ENCODE data around the gene TMEM212. TPM values are rescaled to one million over a fixed set of nuclear protein-coding genes. Genes with fewer than 3 reads are reported as not detected.

Gene TMEM212
- total RNA-seq, 1 experiment from 2014 or later: not detected

DNA sequence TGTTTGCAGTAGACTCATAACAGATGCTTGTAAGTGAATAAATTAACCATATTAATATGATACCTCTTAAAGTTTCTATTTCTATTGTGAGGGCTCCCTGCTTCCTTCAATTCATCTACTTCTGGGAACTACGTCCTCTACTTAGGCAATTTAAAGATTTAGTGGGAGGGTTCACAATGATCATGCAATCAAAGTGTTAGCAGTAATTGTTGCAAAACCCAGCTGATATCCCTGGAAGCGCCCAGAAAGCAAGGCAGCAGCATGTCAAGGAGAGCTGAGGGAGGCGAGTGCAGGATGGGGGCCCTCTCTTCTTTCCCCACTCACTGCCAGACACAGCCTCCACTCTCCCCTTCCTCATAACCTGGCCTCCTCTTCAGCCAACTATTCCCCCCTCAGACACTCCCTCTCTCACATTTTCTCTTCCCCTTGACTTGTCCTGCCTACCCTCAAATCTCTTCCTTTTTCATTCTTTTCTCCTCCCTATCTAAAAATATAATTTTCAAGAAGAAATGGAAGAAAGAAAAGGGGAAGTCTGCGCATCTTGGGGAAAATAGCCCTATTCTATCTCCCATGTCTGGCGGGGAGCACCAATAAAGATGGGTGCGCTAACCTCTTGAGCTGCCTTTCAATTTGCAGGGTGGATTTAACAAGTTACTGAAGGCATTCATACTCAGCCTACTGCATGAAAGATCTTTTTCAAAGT lies 6.6 kb downstream of the TMEM212 start:
- Histone ChIP-seq H4K8ac (replicated peaks; ENCODE audit: insufficient read length, low read depth, low read length) (no peak overlapping the region), H3K79me1 (ENCODE audit: insufficient read depth, low read depth, low read length, poor library complexity, severe bottlenecking) (no peaks in the 10 kb centered on the region), H3K23ac (ENCODE audit: insufficient read length, low read depth, low read length) (no peak overlapping the region), H4K5ac (ENCODE audit: insufficient read length, low read depth, low read length) (no peak overlapping the region), H3K14ac (ENCODE audit: insufficient read depth, low read length) (no peak overlapping the region), H3K27ac (ENCODE audit: insufficient read length, low read depth, low read length) (no peak overlapping the region), H3K23me2 (ENCODE audit: insufficient read length, low read depth, low read length, poor library complexity, severe bottlenecking) (no peaks in the 10 kb centered on the region), H2AFZ (ENCODE audit: low read length) (no peak overlapping the region), H3K79me2 (ENCODE audit: insufficient read depth, low read length) (no peaks in the 10 kb centered on the region), H2BK120ac (ENCODE audit: low read depth, low read length, poor library complexity, severe bottlenecking) (no peak overlapping the region), H3K27me3 (ENCODE audit: insufficient read depth, low read length) (no peaks in the 10 kb centered on the region), H3T11ph (ENCODE audit: low read length) (no peak overlapping the region), H2BK15ac (ENCODE audit: low read depth, low read length) (no peak overlapping the region), H3K56ac (ENCODE audit: insufficient read length, low read depth, low read length) (no peak overlapping the region), H3K18ac (ENCODE audit: insufficient read length, low read depth, low read length) (no peak overlapping the region), H2BK12ac (ENCODE audit: insufficient read length, low read depth, low read length) (no peak overlapping the region), H3K4ac (ENCODE audit: low read depth, low read length) (no peak overlapping the region), H3K4me1 (ENCODE audit: insufficient read depth, low read length) (no peaks in the 10 kb centered on the region), H4K20me1 (ENCODE audit: control insufficient read depth, insufficient read depth, insufficient read length) (no peaks in the 10 kb centered on the region), H3K4me2 (ENCODE audit: insufficient read depth, insufficient read length, low read length) (no peak overlapping the region), H3K9me3 (ENCODE audit: control insufficient read depth, low read depth, low read length) (peaks cover 7% of the 10 kb centered on the region), H2AK5ac (ENCODE audit: insufficient read length, low read length) (no peak overlapping the region), H3K9ac (ENCODE audit: extremely low read depth, insufficient read length, low read length) (no peak overlapping the region), H2BK5ac (ENCODE audit: insufficient read length, low read length) (no peak overlapping the region), H2BK20ac (ENCODE audit: low read depth, low read length, poor library complexity, severe bottlenecking) (no peak overlapping the region), H4K91ac (ENCODE audit: insufficient read length, low read depth, low read length) (no peak overlapping the region)
- WGBS (ENCODE audit: extremely low coverage, insufficient read length, low lambda C conversion rate): no CpG with 5 or more reads among the region's 6 CpGs
- Mint-ChIP-seq H3K36me3 (ENCODE audit: insufficient read depth in 1 of 3, low read depth in 3 of 3) (peaks cover 11 to 25% (median 23%) of the 10 kb centered on the region in 3 experiments), H3K27me3 (ENCODE audit: low read depth) (peaks cover 3% of the 10 kb centered on the region), H3K27ac (no peak overlapping the region), H3K4me3 (no peak overlapping the region), H3K9me3 (peaks cover 24% of the 10 kb centered on the region in 2 experiments), H3K4me1 (peaks cover 5 to 12% of the 10 kb centered on the region in 2 experiments; a peak in 2 of 4 replicates)
- no peak for DNase-seq
- TF ChIP-seq, protein P1, sequence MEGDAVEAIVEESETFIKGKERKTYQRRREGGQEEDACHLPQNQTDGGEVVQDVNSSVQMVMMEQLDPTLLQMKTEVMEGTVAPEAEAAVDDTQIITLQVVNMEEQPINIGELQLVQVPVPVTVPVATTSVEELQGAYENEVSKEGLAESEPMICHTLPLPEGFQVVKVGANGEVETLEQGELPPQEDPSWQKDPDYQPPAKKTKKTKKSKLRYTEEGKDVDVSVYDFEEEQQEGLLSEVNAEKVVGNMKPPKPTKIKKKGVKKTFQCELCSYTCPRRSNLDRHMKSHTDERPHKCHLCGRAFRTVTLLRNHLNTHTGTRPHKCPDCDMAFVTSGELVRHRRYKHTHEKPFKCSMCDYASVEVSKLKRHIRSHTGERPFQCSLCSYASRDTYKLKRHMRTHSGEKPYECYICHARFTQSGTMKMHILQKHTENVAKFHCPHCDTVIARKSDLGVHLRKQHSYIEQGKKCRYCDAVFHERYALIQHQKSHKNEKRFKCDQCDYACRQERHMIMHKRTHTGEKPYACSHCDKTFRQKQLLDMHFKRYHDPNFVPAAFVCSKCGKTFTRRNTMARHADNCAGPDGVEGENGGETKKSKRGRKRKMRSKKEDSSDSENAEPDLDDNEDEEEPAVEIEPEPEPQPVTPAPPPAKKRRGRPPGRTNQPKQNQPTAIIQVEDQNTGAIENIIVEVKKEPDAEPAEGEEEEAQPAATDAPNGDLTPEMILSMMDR (conservative IDR thresholded peaks at IDR 0.05): no peak

Data from H9 (cell line).